GM21423 (cell line): ENCODE data around the gene COA8.
A peak's percentile ranks its signal among the peaks of the same experiment; 100 is the strongest.

ENCODE experiments used
- ATAC-seq: cut with Tn5 transposase; IDR thresholded peaks from one replicate; pipeline ENCODE4 v1.9.1; 2021; ENCODE audit warnings: mild to moderate bottlenecking, moderate library complexity; ENCODE audit not compliant: unreplicated experiment

The COA8 gene

GRCh38 chr14:103547941-103548462, 14.8 kb upstream of the COA8 start:
- ATAC-seq, result no peak

GRCh38 chr14:103548463-103549351, 14.1 kb upstream of the COA8 start:
- ATAC-seq, result no peak

GRCh38 chr14:103549361-103550311, 13.1 kb upstream of the COA8 start:
- ATAC-seq, result no peak

GRCh38 chr14:103550451-103551337, 12.1 kb upstream of the COA8 start:
- ATAC-seq, result no peak

GRCh38 chr14:103551338-103551762, 11.4 kb upstream of the COA8 start:
- no peak for ATAC-seq

- no peak for ATAC-seq
Observed at GRCh38 chr14:103552011-103552845, 10.5 kb upstream of the COA8 start.

GRCh38 chr14:103552846-103553210, 9.9 kb upstream of the COA8 start:
- ATAC-seq, result no peak

GRCh38 chr14:103555559-103556337, 7.0 kb upstream of the COA8 start:
- no peak for ATAC-seq

GRCh38 chr14:103556946-103557758, 5.6 kb upstream of the COA8 start:
- ATAC-seq, result no peak

GRCh38 chr14:103558071-103558882, 4.5 kb upstream of the COA8 start:
- no peak for ATAC-seq

- no peak for ATAC-seq
Observed at GRCh38 chr14:103559766-103560165, 3.0 kb upstream of the COA8 start.

GRCh38 chr14:103560691-103561090, 2.1 kb upstream of the COA8 start:
- no peak for ATAC-seq

- peak; percentile 15 for ATAC-seq
Observed at GRCh38 chr14:103561381-103562178, 1.2 kb upstream of the COA8 start.

GRCh38 chr14:103562179-103562428, 656 bp upstream of the COA8 start:
- ATAC-seq, result peak; percentile 43

GRCh38 chr14:103563226-103563620, 463 bp downstream of the COA8 start:
- ATAC-seq, result no peak

- ATAC-seq, result no peak
Observed at GRCh38 chr14:103563844-103564505, 1.2 kb downstream of the COA8 start.
